ENCODE results near the gene GNAQ.

- TF ChIP-seq CTCF (IDR thresholded peaks at IDR 0.05) (no peak), POLR2AphosphoS5 (IDR thresholded peaks at IDR 0.05) (no peak), EP300 (IDR thresholded peaks at IDR 0.05) (no peak), POLR2A (IDR thresholded peaks at IDR 0.05) (no peak)
These were observed 62.5 kb downstream of the GNAQ start for GRCh38 chr9:77969083-77969482.
